ENCODE results near the gene ACOX3.

- no peak for TF ChIP-seq POLR2AphosphoS5 (IDR thresholded peaks at IDR 0.05; ENCODE audit: low read depth, low read length)
- no peak for TF ChIP-seq POLR2A (IDR thresholded peaks at IDR 0.05; ENCODE audit: low read depth, low read length)
Observed at GRCh38 chr4:8434251-8435073, 6.1 kb downstream of the ACOX3 start.
